Colonic mucosa (tissue), 4 donors: ENCODE results near the gene BCR. TPM values are rescaled to one million over a fixed set of nuclear protein-coding genes. Genes with fewer than 3 reads are reported as not detected.

ENCODE experiments used
- DNase-seq: peaks from one replicate; pipeline ENCODE4 v3.0.0-alpha.2; 2020
- H3K27ac ChIP-seq: fragments of 200-600 bp; one replicate; pipeline ENCODE4 v1.8.0; 2021
- H3K27me3 ChIP-seq: fragments of 200-600 bp; one replicate; pipeline ENCODE4 v1.8.0; 2021
- H3K36me3 ChIP-seq: fragments of 200-600 bp; one replicate; pipeline ENCODE4 v1.8.0; 2021
- H3K4me1 ChIP-seq: fragments of 200-600 bp; one replicate; pipeline ENCODE4 v1.8.0; 2021; ENCODE audit warnings: mild to moderate bottlenecking
- H3K4me3 ChIP-seq: fragments of 200-600 bp; one replicate; pipeline ENCODE4 v1.8.0; 2021
- H3K9ac ChIP-seq, 2 donors: one replicate each; pipeline ENCODE4 v1.7.0; 2013; ENCODE audit warnings: control low read depth in 2 of 2, low read depth in 2 of 2, low read length in 2 of 2
- H3K9me3 ChIP-seq: fragments of 200-600 bp; one replicate; pipeline ENCODE4 v1.8.0; 2021
- CTCF ChIP-seq: fragments of 200-600 bp; IDR thresholded peaks from one replicate; pipeline ENCODE4 v1.8.0; 2022; ENCODE audit warnings: antibody characterized with exemption, mild to moderate bottlenecking
- intact Hi-C: fragments of 100-400 bp; cut with DNase I; formaldehyde crosslinking; loops from one replicate; pipeline ENCODE4 v1.14.1; 2022
- total RNA-seq, 2 donors: library from RNA; stranded (reverse); fragmentation: NEBNext Ultra II Directional in 1 of 2; extraction: Animal tissue kit (Norgen Biotek cat#: 25700) in 1 of 2; gene quantifications; one replicate each; pipeline ENCODE4 v1.2.1, GENCODE V29; 2021
- donor health status: healthy.
- donor health status: DM: no; HTN: no; CAD: no.
- donor health status: DM: no; HTN: no; CAD: no.

Gene BCR
- total RNA-seq, 2 donors from 2014 or later, result 39.2 to 57.8 TPM

DNA sequence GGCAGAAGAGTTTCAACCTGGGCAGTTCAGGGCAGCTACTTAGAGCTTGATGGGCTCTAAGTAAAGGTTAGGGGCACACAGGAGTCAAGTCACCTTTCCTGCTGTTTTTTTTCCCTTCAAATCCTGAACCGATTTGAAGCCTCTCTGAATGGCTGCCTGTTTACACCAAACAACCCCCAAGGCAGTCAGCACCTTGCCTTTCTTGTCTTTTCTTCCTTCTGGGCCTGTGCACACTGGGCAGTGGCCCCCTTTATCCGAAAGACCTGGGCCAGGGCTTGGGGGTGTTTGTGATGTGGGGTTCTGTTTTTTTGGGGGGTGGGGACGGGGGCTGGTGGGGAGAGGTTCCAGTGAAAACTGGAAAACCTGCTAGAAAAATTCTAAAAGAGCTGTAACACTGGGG, 42.8 kb upstream of the BCR start:
- Histone ChIP-seq H3K27ac (no peak overlapping the region), H3K27me3 (no peaks in the 10 kb centered on the region), H3K36me3 (no peaks in the 10 kb centered on the region), H3K4me3 (no peak overlapping the region), H3K9me3 (no peaks in the 10 kb centered on the region), H3K4me1 (peaks cover 4% of the 10 kb centered on the region), H3K9ac (peak overlapping the region in 1 of 2 donors; percentile 2)
- intact Hi-C loops, result no loop called here
- no peak for DNase-seq
- TF ChIP-seq CTCF, result no peak

DNA sequence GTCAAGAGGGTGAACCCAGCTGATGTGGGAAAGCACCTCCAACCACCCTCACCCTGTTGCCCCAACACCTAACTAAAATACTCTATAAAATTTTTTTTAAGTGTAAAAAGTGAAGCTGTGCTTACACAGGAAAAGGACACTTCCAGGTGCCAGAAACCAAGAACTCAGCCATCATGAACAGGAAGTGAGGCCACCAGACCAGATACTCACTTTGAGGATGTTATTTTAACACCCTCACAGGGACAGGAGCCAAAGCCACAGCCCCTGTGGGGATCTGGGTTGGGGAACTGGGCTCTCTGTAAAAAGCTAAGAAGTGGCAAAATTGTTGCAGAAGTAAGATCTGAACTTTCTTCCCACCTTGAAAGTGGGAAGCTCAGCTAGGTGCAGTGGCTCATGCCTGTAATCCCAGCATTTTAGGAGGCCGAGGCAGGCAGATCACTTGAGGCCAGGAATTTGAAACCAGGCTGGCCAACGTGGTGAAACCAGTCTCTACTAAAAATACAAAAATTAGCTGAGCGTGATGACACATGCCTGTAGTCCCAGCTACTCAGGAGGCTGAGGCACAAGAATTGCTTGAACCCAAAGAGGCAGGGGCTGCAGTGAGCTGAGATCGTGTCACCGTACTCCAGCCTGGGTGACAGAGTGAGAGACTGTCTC, 42.3 kb upstream of the BCR start:
- Histone ChIP-seq H3K4me1 (peaks cover 8% of the 10 kb centered on the region), H3K4me3 (no peak overlapping the region), H3K36me3 (no peaks in the 10 kb centered on the region), H3K9ac (no peak overlapping the region), H3K27me3 (no peaks in the 10 kb centered on the region), H3K9me3 (no peaks in the 10 kb centered on the region), H3K27ac (no peak overlapping the region)
- no peak for DNase-seq
- no peak for TF ChIP-seq CTCF
- intact Hi-C loops, result no loop called here

- DNase-seq, result no peak
- Histone ChIP-seq H3K4me1 (peaks cover 8% of the 10 kb centered on the region), H3K27me3 (no peaks in the 10 kb centered on the region), H3K4me3 (no peak overlapping the region), H3K9me3 (no peaks in the 10 kb centered on the region), H3K36me3 (no peaks in the 10 kb centered on the region), H3K9ac (no peak overlapping the region), H3K27ac (no peak overlapping the region)
- no peak for TF ChIP-seq CTCF
- intact Hi-C loops, result no loop called here
Observed at GRCh38 chr22:23138584-23139435, 41.5 kb upstream of the BCR start.

GRCh38 chr22:23140385-23140784, 39.9 kb upstream of the BCR start:
- Histone ChIP-seq H3K36me3 (no peaks in the 10 kb centered on the region), H3K4me1 (peaks cover 9% of the 10 kb centered on the region), H3K9me3 (no peaks in the 10 kb centered on the region), H3K27ac (no peak overlapping the region), H3K9ac (no peak overlapping the region), H3K4me3 (no peak overlapping the region), H3K27me3 (no peaks in the 10 kb centered on the region)
- DNase-seq, result no peak
- intact Hi-C loops, result no loop called here
- no peak for TF ChIP-seq CTCF

GRCh38 chr22:23142546-23143105, 37.7 kb upstream of the BCR start:
- intact Hi-C loops, result no loop called here
- no peaks in the 10 kb centered on the region for H3K27me3 ChIP-seq
- no peaks in the 10 kb centered on the region for H3K9me3 ChIP-seq
- no peaks in the 10 kb centered on the region for H3K36me3 ChIP-seq
- DNase-seq, result no peak
- peaks cover 13% of the 10 kb centered on the region for H3K4me1 ChIP-seq
- no peak overlapping the region for H3K4me3 ChIP-seq
- peak overlapping the region; percentile 84 for H3K27ac ChIP-seq
- peak overlapping the region in 1 of 2 donors; percentile 54 for H3K9ac ChIP-seq
- TF ChIP-seq CTCF, result no peak
